Stimulated activated CD4-positive, alpha-beta T cell treated with anti-CD3 and anti-CD28 coated beads, TNF-alpha, amount 100 ng/mL, for 1 hour (primary cell): ENCODE measurements around the gene FRMD1.

ENCODE experiments used
- DNase-seq, 3 donors: peaks; one replicate each; pipeline ENCODE4 v3.0.0-alpha.2; 2020; ENCODE audit warnings: low read depth in 3 of 3, low spot score in 1 of 3

FRMD1 gene

DNA sequence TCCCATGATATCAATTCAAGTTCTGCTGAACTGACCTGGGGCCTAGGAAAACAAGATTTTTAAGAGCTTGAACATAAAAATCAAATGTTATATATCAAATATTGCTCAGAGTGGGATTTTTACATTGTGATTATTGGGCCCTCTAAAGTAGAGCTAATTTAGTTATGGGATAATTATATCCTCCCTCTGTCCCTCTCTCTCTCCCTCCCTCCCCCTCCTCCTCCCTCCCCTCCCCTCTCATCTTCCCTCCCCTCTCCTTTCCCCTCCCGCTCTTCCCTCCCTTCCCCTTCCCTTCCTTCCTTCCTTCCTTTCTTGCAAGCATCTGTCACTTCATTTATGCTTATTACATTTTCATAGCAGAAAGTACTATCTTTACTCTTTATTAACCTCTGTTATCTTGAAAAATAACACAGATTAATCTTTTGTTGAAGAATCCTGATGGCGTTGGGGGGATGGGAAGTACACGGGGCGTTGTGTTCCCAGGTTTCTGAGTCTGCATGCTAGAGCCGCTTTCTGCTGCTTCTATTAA is 48.7 kb downstream of the FRMD1 start:
- no peak for DNase-seq

- no peak for DNase-seq
These were observed 49.4 kb downstream of the FRMD1 start for GRCh38 chr6:168029459-168030217.

DNA sequence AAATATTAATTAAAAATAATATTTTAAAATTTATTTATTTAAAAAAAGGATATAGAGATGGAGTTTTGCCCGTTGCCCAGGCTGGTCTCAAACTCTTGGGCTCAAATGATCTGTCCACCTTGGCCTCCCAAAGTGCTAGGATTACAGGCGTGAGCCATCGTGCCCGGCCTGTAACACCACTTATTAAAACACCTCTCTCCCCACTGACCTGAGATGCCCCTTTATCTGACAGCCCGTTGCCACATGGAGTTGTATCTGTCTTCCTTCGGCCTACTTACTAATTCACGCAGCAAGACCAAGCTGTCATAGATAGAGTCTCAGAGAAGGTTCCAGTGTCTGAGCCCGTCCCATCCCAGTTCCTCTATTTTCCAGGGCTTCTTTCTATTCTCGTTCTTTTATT is 50.8 kb downstream of the FRMD1 start:
- DNase-seq, result no peak

DNA sequence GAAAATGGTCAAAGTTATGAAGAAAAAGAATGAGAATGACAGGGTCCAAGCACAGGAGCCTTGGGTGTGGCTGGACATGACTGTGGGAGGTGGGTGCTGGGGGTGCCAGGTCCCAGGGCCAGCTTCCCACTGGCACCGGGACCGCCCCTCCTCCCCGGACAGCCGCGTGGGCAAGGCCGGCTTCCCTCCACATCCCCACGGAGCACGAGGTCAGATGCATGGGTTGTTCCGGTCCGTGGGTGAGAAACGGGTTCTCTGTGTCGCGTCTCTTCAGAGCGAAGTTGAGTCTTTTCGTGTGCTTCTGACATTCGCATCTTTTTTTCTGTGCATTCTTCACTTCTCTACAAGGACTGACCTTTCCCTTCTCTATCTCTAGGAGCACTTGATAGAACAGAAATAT is 51.5 kb downstream of the FRMD1 start:
- DNase-seq, result no peak

DNA sequence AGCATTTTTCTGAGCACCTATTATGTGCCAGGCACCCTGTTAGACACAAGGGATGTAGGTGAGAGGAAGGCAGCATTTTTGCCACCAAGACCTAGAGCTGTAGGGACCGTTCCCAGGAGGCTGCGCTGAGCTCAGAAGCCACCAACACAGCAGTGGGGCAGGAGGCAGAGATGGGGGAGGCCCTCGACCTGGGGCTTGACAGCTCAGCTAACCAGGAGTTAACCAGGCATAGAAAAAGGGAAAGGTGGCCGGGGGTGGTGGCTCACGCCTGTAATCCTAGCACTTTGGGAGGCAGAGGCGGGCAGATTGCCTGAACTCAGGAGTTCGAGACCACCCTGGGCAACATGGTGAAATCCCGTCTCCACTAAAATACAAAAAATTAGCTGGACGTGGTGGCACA is 52.1 kb downstream of the FRMD1 start:
- no peak for DNase-seq

DNA sequence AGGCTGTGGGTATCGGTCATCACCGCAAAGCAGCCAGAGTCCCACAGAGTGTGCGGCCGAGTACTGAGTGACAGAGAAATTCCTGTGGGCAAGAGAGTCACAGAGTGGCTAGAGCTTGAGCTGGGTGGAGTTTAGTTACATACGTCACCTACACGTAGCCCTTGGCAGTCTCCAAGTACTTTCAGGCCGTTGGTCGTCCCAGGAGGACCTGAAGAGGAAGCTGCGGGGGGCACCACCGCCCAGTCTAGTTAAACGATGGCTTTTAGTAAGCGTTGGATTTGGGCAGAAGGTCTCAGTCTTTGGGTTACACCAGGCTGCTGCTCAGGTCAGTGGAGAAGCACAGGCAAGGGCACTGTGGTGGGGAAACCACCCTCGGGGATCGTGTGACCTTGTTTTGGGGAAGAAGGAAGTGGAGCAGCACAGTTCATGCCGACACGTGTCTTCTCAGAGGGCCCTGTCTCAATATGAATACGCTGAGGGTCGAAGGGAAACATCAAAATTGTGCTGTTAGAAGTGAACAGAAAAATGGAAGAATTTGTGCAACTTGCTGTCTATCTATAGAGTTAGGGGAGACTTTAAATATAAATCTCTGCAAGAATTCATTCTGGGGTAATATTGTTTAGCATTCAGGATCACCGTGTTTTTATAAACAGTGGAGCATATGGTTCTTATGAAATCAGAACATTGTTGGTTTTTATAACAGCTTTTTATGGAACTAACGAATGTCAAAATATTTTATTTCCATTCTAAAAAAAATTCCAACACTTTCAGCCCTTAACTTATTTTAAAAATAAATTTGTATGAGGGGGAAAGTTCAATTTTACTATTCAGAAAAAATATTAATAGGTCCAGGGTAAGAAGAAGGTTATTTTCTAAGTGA is 52.9 kb downstream of the FRMD1 start:
- no peak for DNase-seq

DNA sequence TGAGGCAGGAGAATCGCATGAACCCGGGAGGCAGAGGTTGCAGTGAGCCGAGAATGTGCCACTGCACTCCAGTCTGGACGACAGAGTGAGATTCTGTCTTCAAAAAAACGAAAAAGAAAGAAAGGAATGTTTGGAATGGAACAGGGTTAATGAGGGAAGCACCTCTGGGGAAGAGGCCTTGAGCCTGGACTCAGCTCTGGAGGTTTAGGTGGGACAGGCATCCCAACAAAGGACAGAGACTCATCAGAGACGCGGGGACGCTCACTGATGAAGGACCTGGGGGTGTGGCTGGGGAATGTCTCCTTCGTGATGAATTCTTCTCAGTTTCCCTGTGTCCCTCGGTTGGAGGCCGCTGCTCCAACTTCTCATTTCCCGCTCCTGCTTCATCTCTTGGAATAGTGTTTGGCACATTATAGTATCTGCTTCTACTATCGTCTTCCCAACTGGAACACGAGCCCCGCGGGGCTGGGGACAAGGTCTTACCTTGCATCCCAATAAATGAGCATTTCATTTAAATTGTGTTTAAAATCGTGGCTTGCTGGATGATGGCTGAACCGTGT is 54.0 kb downstream of the FRMD1 start:
- DNase-seq, result no peak

DNA sequence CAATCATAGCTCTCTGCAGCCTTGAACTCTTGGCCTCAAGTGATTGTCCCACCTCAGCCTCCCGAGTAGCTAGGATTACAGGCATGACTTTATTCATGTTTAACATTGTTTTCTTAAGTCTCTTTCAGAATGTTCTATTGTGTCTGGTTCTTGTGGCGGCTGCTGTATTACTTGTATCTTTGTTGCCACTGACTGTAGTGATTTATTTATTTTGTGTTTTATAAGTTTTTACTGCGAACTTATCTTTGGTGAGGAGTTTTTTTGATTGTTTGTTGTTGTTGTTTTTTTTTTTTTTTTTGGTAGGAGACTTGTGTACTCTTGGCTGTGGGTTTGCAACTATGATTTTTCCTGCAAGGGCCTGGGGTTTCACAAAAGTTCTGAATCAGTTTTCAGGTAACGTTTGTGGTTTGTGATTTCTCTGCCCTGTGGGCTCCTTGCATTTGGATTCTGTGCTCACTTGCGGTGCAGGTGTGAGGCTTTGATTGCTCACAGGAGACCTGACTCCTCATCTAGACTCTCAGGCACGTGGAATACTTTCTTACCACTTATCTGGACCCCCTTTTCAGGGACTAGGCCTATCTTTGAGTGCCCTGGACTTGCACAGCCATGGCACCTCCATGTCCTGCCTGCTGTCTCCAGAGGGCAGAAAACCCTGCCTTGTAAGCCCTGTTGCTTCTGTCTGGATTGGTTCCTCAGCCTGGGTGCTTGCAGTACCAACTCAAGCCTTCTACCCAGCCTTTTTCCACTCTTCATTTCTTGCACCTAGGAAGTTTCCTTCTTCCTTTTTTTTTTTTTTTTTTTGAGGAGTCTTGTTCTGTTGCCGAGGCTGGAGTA is 56.3 kb downstream of the FRMD1 start:
- no peak for DNase-seq

- DNase-seq, result no peak
These were observed 57.4 kb downstream of the FRMD1 start for GRCh38 chr6:168021581-168021980.

- DNase-seq, result no peak
These were observed 58.8 kb downstream of the FRMD1 start for GRCh38 chr6:168020242-168020641.

- no peak for DNase-seq
These were observed 60.3 kb downstream of the FRMD1 start for GRCh38 chr6:168018664-168019063.

GRCh38 chr6:168017629-168018028 is 61.4 kb downstream of the FRMD1 start:
- no peak for DNase-seq

DNA sequence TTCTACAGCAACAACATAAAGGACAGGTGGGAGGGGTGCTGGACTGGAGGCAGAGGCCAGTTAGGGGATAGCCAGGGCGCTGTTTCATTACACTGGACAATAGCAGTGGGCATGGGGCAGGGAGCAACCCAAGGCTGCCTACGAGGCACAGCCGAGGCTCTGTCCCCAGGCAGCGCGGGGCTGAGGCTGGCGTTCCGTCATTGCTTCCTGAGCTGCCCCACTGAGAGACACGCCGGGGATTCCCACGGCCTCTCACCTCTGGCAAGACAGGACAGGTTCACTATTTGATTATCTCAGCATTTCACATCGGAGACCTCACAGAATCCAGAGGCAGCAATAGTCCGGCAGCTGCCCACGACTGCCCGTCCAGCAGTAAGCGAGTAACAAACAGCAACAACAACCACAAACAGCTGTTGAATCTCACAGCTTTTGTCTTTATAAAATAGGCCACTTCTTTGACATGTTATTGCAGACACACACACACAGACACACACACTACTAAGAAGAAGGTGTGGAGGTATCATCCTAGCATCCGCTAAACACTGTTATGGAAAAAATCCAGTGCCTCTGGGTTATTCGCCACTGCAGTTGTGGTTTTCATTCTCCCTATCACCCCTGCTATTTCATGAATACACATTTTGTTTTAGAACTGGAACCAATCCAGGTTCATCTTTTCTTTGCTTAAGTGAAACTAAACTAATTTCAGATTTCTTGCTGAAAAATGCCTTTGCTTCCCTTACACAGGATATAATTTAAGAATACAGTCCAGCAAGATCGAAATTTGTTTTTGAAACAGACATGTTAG is 62.1 kb downstream of the FRMD1 start:
- no peak for DNase-seq

DNA sequence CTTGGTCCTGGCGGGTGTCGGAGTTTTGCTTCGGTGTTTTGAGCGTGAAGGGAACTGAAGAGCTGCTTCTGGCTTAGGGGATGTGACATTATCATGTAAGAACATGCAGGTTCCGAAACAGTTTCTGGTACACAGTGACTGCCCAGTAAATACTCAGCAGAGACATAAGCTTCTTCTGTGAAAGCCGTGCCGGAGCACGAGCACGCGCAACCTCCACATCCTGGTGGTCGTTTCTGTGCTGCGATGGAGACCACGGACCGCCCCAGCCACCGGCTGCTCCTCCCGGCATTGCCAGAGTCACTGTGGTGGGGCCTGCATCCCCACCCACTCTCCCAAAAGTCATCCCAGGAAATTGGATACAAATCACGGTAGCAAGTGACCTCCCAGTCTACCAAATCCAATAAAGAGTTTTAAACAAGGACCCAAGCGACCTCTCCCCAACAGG is 62.8 kb downstream of the FRMD1 start:
- DNase-seq, result no peak

- DNase-seq, result no peak
These were observed 63.4 kb downstream of the FRMD1 start for GRCh38 chr6:168015482-168016175.

GRCh38 chr6:168015009-168015408 is 64.0 kb downstream of the FRMD1 start:
- DNase-seq, result no peak

DNA sequence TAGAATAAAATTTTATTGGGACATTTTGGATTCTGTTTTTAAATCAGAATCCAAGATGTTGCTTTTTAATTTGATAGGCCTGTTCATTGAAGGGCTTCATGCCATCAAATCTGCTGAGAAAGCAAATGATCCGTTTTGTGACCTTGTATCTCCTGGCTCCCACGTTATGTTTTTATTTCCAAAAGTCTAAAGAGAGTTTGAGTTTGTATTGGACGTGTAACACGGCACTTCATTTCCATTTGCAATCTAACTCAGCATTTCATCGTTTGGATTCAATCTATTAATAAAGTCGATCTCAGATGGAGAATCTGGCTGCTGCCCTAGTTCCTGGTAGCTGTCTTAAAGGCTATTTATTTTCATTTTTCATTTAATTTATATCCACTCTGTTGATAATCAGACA is 64.6 kb downstream of the FRMD1 start:
- no peak for DNase-seq

DNA sequence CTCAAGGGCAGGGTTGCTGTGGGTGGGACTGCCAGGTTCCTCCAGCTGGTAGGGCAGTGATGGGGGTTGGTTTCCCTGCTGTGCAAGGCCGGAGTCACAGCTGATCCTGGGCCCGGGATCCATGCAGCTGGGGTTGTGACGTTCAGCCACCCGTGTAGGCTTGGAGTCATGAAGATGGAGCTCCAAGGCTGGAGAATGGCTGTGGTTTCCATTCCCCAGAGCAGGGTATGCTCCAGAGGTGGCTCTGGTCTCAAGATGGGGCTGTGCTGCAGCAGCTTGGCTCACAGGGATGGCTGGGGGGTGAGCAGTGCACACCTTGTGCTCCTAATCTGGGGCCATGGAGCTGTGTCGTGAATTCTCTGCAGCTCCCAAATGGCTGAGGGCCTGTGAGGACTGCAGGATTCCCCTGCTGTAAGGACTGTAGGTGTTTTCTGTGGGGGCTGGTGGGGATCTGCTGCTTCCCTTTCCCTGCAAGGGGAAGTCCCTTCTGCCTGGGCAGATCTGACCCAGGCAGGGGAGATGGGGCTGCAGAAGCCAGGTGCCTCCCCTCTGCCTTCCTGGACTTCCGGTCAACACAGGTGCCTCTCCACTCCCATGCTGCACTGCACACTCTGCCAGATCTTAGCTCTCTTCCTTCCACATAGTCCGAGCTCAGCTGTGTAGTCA is 65.6 kb downstream of the FRMD1 start:
- no peak for DNase-seq
